CD14-positive monocyte (primary cell): ENCODE measurements around the gene PCBP3. TPM values are rescaled to one million over a fixed set of nuclear protein-coding genes. Genes with fewer than 3 reads are reported as not detected.
A peak's percentile ranks its signal among the peaks of the same experiment; 100 is the strongest.

Experiments used
- DNase-seq, 3 donors: peaks; one replicate each; pipeline ENCODE4 v3.0.0-alpha.2; 2011 to 2022
- H2AFZ ChIP-seq: 2 replicates; pipeline ENCODE4 v1.6.0; 2012; ENCODE audit warnings: mild to moderate bottlenecking, low read depth, low read length, inconsistent platforms; ENCODE audit not compliant: insufficient read depth, poor library complexity, severe bottlenecking
- H3K27ac ChIP-seq, 2 donors: 1 replicate in 1 of 2; 2 replicates in 1 of 2; pipeline ENCODE4 v1.5.1; 2012 to 2013; ENCODE audit warnings: low read length in 2 of 2, control low read depth in 1 of 2, inconsistent platforms in 1 of 2, low read depth in 1 of 2, mild to moderate bottlenecking in 1 of 2
- H3K27me3 ChIP-seq, 2 donors: one replicate each; pipeline versions ENCODE4 v1.6.0 to v1.6.1; 2011 to 2013; ENCODE audit warnings: low read length in 2 of 2; ENCODE audit not compliant: control insufficient read depth in 2 of 2, insufficient read depth in 2 of 2
- H3K36me3 ChIP-seq, 2 donors: replicated peaks in 1 of 2; 1 replicate in 1 of 2; 2 replicates in 1 of 2; pipeline versions ENCODE4 v1.5.1 to v1.6.1; 2012 to 2013; ENCODE audit warnings: low read length in 2 of 2, control low read depth in 1 of 2, inconsistent platforms in 1 of 2, mild to moderate bottlenecking in 1 of 2; ENCODE audit not compliant: insufficient read depth in 2 of 2, control insufficient read depth in 1 of 2
- H3K4me1 ChIP-seq, 2 donors: 1 replicate in 1 of 2; 2 replicates in 1 of 2; pipeline versions ENCODE4 v1.5.1 to v1.6.1; 2012 to 2013; ENCODE audit warnings: low read length in 2 of 2, control low read depth in 1 of 2, inconsistent platforms in 1 of 2, mild to moderate bottlenecking in 1 of 2, moderate library complexity in 1 of 2; ENCODE audit not compliant: insufficient read depth in 2 of 2, control insufficient read depth in 1 of 2
- H3K4me2 ChIP-seq: replicated peaks from 2 replicates; pipeline ENCODE3; 2012; ENCODE audit warnings: low read length, moderate library complexity, mild to moderate bottlenecking; ENCODE audit not compliant: poor library complexity, severe bottlenecking; ENCODE audit errors: extremely low read depth
- H3K4me3 ChIP-seq, 3 experiments: fragments of 200-600 bp in 1 of 3; sonication (generic) in 1 of 3; replicated peaks in 1 of 3; 1 replicate in 2 of 3; 2 replicates in 1 of 3; pipeline ENCODE4 v1.5.1; 2011 to 2013; ENCODE audit warnings: low read length in 3 of 3, mild to moderate bottlenecking in 3 of 3, control low read depth in 2 of 3, low read depth in 2 of 3, inconsistent platforms in 1 of 3, moderate library complexity in 1 of 3
- H3K79me2 ChIP-seq: 2 replicates; pipeline ENCODE4 v1.6.0; 2012; ENCODE audit warnings: mild to moderate bottlenecking, control low read depth, inconsistent platforms, low read length, moderate library complexity; ENCODE audit not compliant: insufficient read depth
- H3K9ac ChIP-seq: 2 replicates; pipeline ENCODE4 v1.6.0; 2017; ENCODE audit warnings: low read length, mild to moderate bottlenecking; ENCODE audit not compliant: insufficient read depth, poor library complexity, severe bottlenecking
- H3K9me3 ChIP-seq, 2 donors: replicated peaks in 1 of 2; 1 replicate in 1 of 2; 2 replicates in 1 of 2; pipeline versions ENCODE4 v1.5.1 to v1.6.1; 2012 to 2013; ENCODE audit warnings: low read length in 2 of 2, control low read depth in 1 of 2; ENCODE audit not compliant: control insufficient read depth in 1 of 2, insufficient read depth in 1 of 2
- H4K20me1 ChIP-seq: 2 replicates; pipeline ENCODE4 v1.6.0; 2012; ENCODE audit warnings: mild to moderate bottlenecking, low read length, control low read depth, moderate library complexity; ENCODE audit not compliant: insufficient read depth
- H3K27ac Mint-ChIP-seq, 7 donors: one replicate each; pipeline ENCODE4 v1.8.0; 2020; ENCODE audit warnings: mild to moderate bottlenecking in 7 of 7, mixed read lengths in 7 of 7, moderate library complexity in 6 of 7, inconsistent platforms in 2 of 7
- H3K27me3 Mint-ChIP-seq, 3 donors: one replicate each; pipeline ENCODE4 v1.8.0; 2021 to 2022; ENCODE audit warnings: low read depth in 3 of 3, mild to moderate bottlenecking in 3 of 3, mixed read lengths in 3 of 3, moderate library complexity in 3 of 3, inconsistent platforms in 1 of 3
- H3K36me3 Mint-ChIP-seq, 2 donors: one replicate each; pipeline ENCODE4 v1.8.0; 2020; ENCODE audit warnings: mixed read lengths in 2 of 2, inconsistent platforms in 1 of 2, mild to moderate bottlenecking in 1 of 2
- H3K4me1 Mint-ChIP-seq: one replicate; pipeline ENCODE4 v1.8.0; 2020; ENCODE audit warnings: mild to moderate bottlenecking, mixed read lengths
- H3K4me3 Mint-ChIP-seq, 2 donors: one replicate each; pipeline ENCODE4 v1.8.0; 2020; ENCODE audit warnings: mild to moderate bottlenecking in 2 of 2, mixed read lengths in 2 of 2, moderate library complexity in 1 of 2
- H3K9me3 Mint-ChIP-seq, 7 donors: one replicate each; pipeline ENCODE4 v1.8.0; 2020 to 2022; ENCODE audit warnings: mixed read lengths in 7 of 7, mild to moderate bottlenecking in 6 of 7, moderate library complexity in 6 of 7, inconsistent platforms in 2 of 7
- CTCF ChIP-seq: fragments of 200-600 bp; IDR thresholded peaks from one replicate; pipeline ENCODE4 v1.8.0; 2022; ENCODE audit warnings: antibody characterized with exemption, mild to moderate bottlenecking
- WGBS: methylation state at CpG from one replicate; pipeline ENCODE4 v1.1.5; 2013; ENCODE audit warnings: missing lambda C conversion rate; ENCODE audit not compliant: insufficient coverage; 5-methylcytosine and 5-hydroxymethylcytosine counted together
- intact Hi-C, 2 donors: fragments of 100-400 bp; cut with micrococcal nuclease; formaldehyde crosslinking; loops; one replicate each; pipeline versions ENCODE4 v1.15.0 to v1.15.1; 2023
- polyA plus RNA-seq, 3 donors: library from polyadenylated mRNA; depleted of rRNA in 1 of 3; unstranded in 2 of 3; stranded (reverse) in 1 of 3; fragments of 300-500 nt in 2 of 3; fragments of >200 nt in 1 of 3; fragmentation: Illumina TruSeq in 2 of 3; gene quantifications; 1 replicate in 2 of 3; 2 replicates in 1 of 3; pipeline ENCODE4 v1.2.3, GENCODE V29; 2012 to 2021

The PCBP3 gene
- polyA plus RNA-seq, 3 donors = 0.34 to 0.49 TPM; not detected in 1

- WGBS = 17% methylated on average over 9 of the region's 16 CpGs
- TF ChIP-seq CTCF = peak; percentile 87
- peaks cover 0 to 3% of the 10 kb centered on the region in 2 donors for H3K4me1 ChIP-seq
Measured at GRCh38 chr21:45596704-45597318, 46.7 kb upstream of the PCBP3 start.

GRCh38 chr21:45598109-45598508 is 45.4 kb upstream of the PCBP3 start:
- H3K27me3 Mint-ChIP-seq = peaks cover 7 to 18% (median 10%) of the 10 kb centered on the region in 3 donors
- Histone ChIP-seq H4K20me1 (no peaks in the 10 kb centered on the region), H2AFZ (no peak overlapping the region), H3K9ac (no peak overlapping the region), H3K79me2 (no peaks in the 10 kb centered on the region), H3K4me1 (no peaks in the 10 kb centered on the region), H3K36me3 (no peaks in the 10 kb centered on the region), H3K27ac (no peak overlapping the region), H3K9me3 (peaks cover under 1 to 11% of the 10 kb centered on the region in 2 donors), H3K4me3 (no peak overlapping the region), H3K4me2 (no peak overlapping the region), H3K27me3 (no peaks in the 10 kb centered on the region)
- H3K36me3 Mint-ChIP-seq = no peaks in the 10 kb centered on the region
- H3K4me3 Mint-ChIP-seq = no peak overlapping the region
- peaks cover 15% of the 10 kb centered on the region for H3K4me1 Mint-ChIP-seq
- H3K9me3 Mint-ChIP-seq = peaks cover 2 to 22% (median 18%) of the 10 kb centered on the region in 7 donors
- WGBS = 83% methylated on average over 5 of the region's 7 CpGs
- intact Hi-C loops = loop anchor here (5.0 kb wide), 1 partner anchor 121 kb away; no protein-coding TSS in a partner anchor
- no peak for TF ChIP-seq CTCF
- no peak overlapping the region for H3K27ac Mint-ChIP-seq
- DNase-seq = no peak

More at GRCh38 chr21:45596704-45597318, 46.7 kb upstream of the PCBP3 start:
- Histone ChIP-seq H3K4me2 (no peak overlapping the region), H3K36me3 (no peaks in the 10 kb centered on the region), H3K27ac (no peak overlapping the region), H3K27me3 (peaks cover 0 to 2% of the 10 kb centered on the region in 2 donors), H3K4me3 (no peak overlapping the region), H3K79me2 (no peaks in the 10 kb centered on the region), H3K9me3 (peaks cover 0 to 10% of the 10 kb centered on the region in 2 donors), H3K9ac (no peak overlapping the region), H2AFZ (no peak overlapping the region), H4K20me1 (no peaks in the 10 kb centered on the region)
- intact Hi-C loops = loop anchor here (5.0 kb wide), 1 partner anchor 120 kb away; no protein-coding TSS in a partner anchor
- Mint-ChIP-seq H3K9me3 (peaks cover 0 to 17% (median 14%) of the 10 kb centered on the region in 7 donors), H3K27ac (peak overlapping the region in 1 of 7 donors; percentile 26), H3K36me3 (no peaks in the 10 kb centered on the region), H3K4me1 (peaks cover 15% of the 10 kb centered on the region), H3K27me3 (peaks cover 7 to 15% (median 10%) of the 10 kb centered on the region in 3 donors), H3K4me3 (no peak overlapping the region)
- DNase-seq = peak; percentile 48 to 69 (median 68)
